Stimulated activated CD4-positive, alpha-beta T cell treated with anti-CD3 and anti-CD28 coated beads, Interleukin-2, amount 100 ng/mL, for 48 hours (primary cell): ENCODE data around the gene SLC2A13.
"Not testable (repeated sequence)": the region's sequence is repeated elsewhere in the genome, so short reads cannot be mapped to it uniquely, and the experiment has no call there.

ENCODE experiments used
- DNase-seq, 2 donors: peaks; one replicate each; pipeline ENCODE4 v3.0.0-alpha.2; 2020

Gene SLC2A13

GRCh38 chr12:39920222-39920621, 185.7 kb downstream of the SLC2A13 start:
- DNase-seq = no peak

GRCh38 chr12:39919790-39920189, 186.1 kb downstream of the SLC2A13 start:
- no peak for DNase-seq

GRCh38 chr12:39915249-39915648, 190.6 kb downstream of the SLC2A13 start:
- no peak for DNase-seq

GRCh38 chr12:39912211-39912980, 193.5 kb downstream of the SLC2A13 start:
- no peak for DNase-seq

- no peak for DNase-seq
These were observed 199.6 kb downstream of the SLC2A13 start for GRCh38 chr12:39906237-39906636.

GRCh38 chr12:39905152-39905551, 200.7 kb downstream of the SLC2A13 start:
- no peak for DNase-seq

- no peak for DNase-seq
These were observed 203.1 kb downstream of the SLC2A13 start for GRCh38 chr12:39902821-39903220.

GRCh38 chr12:39897315-39897714, 208.6 kb downstream of the SLC2A13 start:
- no peak for DNase-seq

GRCh38 chr12:39893388-39893787, 212.5 kb downstream of the SLC2A13 start:
- not testable (repeated sequence) for DNase-seq

- no peak for DNase-seq
These were observed 213.7 kb downstream of the SLC2A13 start for GRCh38 chr12:39892146-39892545.

- DNase-seq = no peak
These were observed 218.0 kb downstream of the SLC2A13 start for GRCh38 chr12:39887856-39888255.

- DNase-seq = no peak
These were observed 219.8 kb downstream of the SLC2A13 start for GRCh38 chr12:39886106-39886505.

- DNase-seq = no peak
These were observed 221.2 kb downstream of the SLC2A13 start for GRCh38 chr12:39884616-39885125.

GRCh38 chr12:39883411-39883810, 222.5 kb downstream of the SLC2A13 start:
- no peak for DNase-seq

- DNase-seq = no peak
These were observed 227.1 kb downstream of the SLC2A13 start for GRCh38 chr12:39878753-39879152.

- DNase-seq = no peak
These were observed 230.2 kb downstream of the SLC2A13 start for GRCh38 chr12:39875721-39876120.

- no peak for DNase-seq
These were observed 231.1 kb downstream of the SLC2A13 start for GRCh38 chr12:39874785-39875184.

- no peak for DNase-seq
These were observed 232.8 kb downstream of the SLC2A13 start for GRCh38 chr12:39873065-39873464.

GRCh38 chr12:39872425-39872824, 233.5 kb downstream of the SLC2A13 start:
- DNase-seq = no peak

- no peak for DNase-seq
These were observed 237.6 kb downstream of the SLC2A13 start for GRCh38 chr12:39868328-39868725.

GRCh38 chr12:39867631-39868327, 238.1 kb downstream of the SLC2A13 start:
- no peak for DNase-seq

GRCh38 chr12:39866135-39866534, 239.7 kb downstream of the SLC2A13 start:
- no peak for DNase-seq

- no peak for DNase-seq
These were observed 245.2 kb downstream of the SLC2A13 start for GRCh38 chr12:39860695-39861094.

- DNase-seq = no peak
These were observed 252.9 kb downstream of the SLC2A13 start for GRCh38 chr12:39853003-39853402.
